SHP77 (cell line): Measurements from ENCODE around the gene RSRC1.
"Not testable (repeated sequence)": the region's sequence is repeated elsewhere in the genome, so short reads cannot be mapped to it uniquely, and the experiment has no call there.

ENCODE experiments used
- DNase-seq, 2 experiments: peaks; one replicate each; lab custom pipeline; 2025; lab: John Stamatoyannopoulos, UW

Gene RSRC1

DNA sequence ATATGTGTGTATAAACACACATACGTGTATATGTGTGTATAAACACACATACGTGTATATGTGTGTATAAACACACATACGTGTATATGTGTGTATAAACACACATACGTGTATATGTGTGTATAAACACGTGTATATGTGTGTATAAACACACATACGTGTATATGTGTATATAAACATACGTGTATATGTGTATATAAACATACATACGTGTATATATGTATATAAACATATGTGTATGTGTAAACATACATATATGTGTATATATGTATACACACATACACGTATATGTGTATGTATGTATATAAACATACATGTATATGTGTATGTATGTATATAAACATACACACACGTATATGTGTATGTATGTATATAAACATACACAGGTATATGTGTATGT, 119.1 kb downstream of the RSRC1 start:
- DNase-seq = not testable (repeated sequence)

DNA sequence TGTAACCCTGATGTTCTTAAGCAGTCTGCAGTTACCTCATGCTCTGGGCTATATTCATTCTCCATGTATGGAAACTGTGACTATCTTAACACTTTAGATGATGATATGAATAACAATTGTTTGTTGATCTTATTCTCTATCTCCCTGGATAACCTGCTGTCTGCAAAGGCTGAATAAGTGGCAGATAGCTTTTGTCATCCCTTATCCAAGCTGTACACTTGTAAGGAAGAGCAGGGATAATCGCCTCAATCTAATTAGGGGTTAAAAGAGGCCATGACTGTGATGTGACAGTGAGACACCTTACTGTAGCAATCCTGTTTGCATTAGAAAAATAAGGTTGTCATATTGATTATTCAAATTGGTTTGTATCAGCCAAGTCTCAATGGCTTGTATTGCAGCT, 123.9 kb downstream of the RSRC1 start:
- no peak for DNase-seq

GRCh38 chr3:158244274-158244673, 134.4 kb downstream of the RSRC1 start:
- DNase-seq = no peak

DNA sequence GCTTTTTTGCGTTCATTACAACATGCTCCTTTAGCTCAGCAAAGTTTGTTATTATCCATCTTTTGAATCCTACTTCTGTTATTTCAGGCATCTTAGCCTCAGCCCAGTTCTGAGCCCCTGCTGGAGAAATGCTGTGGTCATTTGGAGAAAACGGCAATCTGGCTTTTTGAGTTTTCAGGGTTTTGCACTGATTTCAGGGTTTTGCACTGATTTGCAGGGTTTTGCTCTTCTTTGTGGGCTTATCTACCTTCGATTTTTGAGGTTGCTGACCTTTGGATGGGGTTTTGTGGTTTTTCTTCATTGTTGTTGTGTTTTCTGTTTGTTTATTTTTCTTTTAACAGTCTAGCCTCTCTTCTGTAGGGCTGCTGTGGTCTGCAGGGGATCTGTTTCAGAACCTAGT, 137.4 kb downstream of the RSRC1 start:
- DNase-seq = no peak

- DNase-seq = no peak
Measured at GRCh38 chr3:158248261-158248660, 138.4 kb downstream of the RSRC1 start.

- DNase-seq = no peak
Measured at GRCh38 chr3:158249183-158249582, 139.3 kb downstream of the RSRC1 start.

- DNase-seq = no peak
Measured at GRCh38 chr3:158258619-158259018, 148.7 kb downstream of the RSRC1 start.

GRCh38 chr3:158260392-158260791, 150.5 kb downstream of the RSRC1 start:
- DNase-seq = peak; percentile 12 to 25

DNA sequence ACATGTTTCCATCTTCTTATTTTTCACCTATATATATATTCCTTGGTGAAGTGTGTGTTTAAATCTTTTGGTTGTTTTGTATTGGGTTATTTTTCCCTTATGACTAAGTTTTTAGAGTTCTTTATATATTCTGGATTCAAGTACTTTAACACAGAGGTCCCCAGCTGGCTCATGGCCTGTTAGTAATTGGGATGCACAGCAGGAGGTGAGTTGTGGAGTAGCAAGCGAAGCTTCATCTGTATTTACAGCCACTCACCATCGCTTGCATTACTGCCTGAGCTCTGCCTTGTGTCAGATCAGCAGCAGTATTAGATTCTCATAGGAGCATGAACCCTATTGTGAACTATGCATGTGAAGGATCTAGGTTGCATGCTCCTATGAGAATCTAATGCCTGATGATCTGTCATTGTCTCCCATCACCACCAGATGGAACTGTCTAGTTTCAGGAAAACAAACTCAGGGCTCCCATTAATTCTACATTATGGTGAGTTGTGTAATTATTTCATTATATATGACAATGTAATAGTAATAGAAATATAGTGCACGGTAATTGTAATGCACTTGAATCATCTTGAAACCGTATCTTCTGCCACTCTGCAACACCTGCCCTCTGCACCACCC, 151.6 kb downstream of the RSRC1 start:
- no peak for DNase-seq

DNA sequence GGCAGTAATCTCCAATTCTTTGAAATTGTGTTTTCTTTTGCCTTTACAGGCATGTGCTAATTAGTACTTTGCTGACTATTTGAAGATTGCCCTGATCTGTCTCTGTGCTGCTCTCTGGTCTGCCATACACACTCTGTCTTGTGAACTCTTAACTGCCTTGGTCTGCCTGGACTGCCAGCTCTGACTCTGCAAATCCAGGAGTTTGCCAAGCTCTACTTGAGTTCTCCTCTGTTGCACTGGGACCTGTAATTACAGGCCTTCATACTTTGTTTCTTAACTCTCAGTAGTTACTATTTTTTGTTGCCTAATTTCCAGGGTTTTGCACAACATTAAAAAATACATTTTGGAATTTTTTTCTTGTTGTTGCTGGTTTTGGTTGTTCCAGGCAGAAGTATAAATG, 155.0 kb downstream of the RSRC1 start:
- DNase-seq = no peak

DNA sequence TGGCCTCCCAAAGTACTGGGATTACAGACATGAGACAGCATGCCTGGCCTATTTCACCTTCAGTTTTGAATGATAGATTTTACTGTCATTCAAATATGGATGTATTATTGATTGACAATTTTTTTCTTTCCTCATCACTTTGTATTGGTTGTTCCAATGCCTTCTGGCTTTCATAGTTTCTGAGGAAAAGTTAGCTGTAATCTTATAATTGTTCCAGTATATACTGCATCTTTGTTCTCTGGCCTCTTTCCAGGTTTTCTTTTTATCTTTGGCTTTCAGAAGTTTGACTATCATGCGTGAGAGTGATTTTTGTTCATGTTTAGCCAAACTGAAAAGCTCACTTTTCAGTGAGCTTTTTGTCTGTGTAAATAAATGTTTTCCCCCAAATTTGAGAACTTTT, 157.1 kb downstream of the RSRC1 start:
- no peak for DNase-seq

- no peak for DNase-seq
Measured at GRCh38 chr3:158269942-158270341, 160.1 kb downstream of the RSRC1 start.

GRCh38 chr3:158272081-158272480, 162.2 kb downstream of the RSRC1 start:
- DNase-seq = no peak

- DNase-seq = no peak
Measured at GRCh38 chr3:158273656-158274055, 163.8 kb downstream of the RSRC1 start.

DNA sequence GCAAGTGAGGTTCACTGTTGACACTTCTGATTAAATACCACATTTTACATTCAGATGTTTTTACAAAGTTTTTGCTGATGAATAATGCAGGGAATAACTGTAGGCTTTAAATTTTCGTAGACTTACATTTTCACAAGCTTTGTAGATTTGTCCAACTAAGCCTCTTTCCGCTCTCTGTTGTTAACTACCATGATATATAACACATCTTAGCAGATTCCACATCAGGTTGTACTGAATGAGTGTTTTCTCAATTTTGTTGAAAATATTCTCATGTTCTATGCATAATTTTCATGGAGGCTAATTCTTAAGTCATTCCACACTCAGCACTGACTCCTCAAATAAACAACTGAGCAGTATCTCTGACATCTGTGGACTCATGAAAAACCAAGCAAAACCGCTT, 168.3 kb downstream of the RSRC1 start:
- DNase-seq = no peak

DNA sequence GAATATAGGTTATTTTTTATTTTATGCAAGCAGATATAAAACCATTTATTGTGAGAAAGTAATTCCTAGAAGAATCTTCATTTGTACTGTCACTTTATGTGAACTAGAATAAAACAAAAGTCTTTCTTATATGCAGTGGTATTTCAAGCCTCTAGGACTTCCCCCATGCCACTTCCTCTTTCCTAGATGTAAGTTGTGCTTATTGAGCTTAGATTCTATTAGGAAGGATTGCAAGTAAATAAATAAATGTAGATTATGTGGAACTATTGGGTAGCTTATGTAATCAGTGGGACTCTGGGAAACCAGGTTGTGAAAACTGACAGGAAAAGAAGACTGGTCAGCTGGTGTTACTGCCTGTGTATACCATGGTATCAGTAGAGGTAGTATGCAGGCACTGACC, 169.7 kb downstream of the RSRC1 start:
- DNase-seq = no peak

DNA sequence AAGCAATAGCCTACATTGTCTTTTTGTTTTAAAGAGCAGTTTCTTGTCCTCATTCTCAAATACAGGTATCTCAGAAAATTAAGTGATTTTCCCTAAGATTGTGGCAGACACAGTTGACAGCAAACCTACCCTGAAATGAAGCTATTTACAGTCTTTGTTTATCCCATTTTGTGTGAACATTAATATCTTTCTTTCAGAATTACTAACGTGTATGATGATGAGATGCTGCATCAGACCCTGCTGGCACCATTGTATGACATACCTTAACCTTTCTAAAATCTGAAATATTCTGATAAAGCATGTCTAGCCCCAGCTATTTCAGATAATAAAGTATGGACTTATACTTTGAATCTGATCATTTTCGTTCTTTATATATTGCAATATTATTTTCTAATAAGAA, 185.9 kb downstream of the RSRC1 start:
- no peak for DNase-seq

DNA sequence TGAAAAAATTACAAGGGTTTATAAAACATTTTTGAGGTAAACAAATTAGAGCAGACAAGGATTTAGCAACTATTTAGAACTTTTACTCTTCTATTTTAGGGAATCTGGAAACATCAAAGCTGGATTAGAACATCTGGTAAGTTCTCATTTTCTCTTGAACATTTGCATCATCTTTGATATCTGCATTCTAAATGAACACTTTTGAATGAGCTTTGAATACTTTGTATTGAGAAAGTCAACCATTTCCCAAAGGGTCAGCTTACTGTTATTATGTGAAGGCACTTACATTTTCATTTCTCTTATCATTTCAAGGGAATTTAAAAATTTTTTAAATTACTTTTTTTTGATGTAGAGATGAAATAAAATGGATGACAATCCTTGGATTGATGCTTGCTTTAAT, 188.1 kb downstream of the RSRC1 start:
- DNase-seq = no peak

GRCh38 chr3:158308236-158308928, 198.5 kb downstream of the RSRC1 start:
- no peak for DNase-seq

GRCh38 chr3:158312560-158313141, 202.8 kb downstream of the RSRC1 start:
- DNase-seq = no peak

DNA sequence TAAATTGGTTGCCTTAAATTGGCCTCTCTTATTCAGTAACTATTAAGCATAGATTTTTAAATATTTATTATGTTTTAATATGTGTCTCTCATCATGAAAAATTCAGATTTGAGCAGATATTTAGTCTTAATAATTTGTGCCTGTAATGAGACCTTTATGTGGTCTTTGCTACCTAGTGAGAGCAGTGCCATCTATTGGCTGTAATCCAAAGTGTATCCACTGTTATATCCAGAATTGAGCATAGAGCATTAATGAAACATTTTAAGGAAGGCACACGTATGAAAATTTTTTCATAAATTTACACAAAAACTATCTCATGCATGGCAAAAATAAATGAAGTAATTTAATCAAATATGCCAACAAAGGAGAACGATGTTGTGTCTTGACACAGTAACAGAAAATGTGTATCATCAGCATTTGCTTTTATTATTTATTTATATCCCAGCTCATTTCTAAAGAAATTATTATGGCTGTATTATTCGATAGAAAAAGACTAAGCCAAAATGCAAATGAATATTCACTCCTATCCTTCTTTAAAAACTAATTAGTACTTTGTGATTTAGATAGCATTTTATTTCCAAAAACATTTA, 203.5 kb downstream of the RSRC1 start:
- DNase-seq = peak; percentile 12 to 28

- no peak for DNase-seq
Measured at GRCh38 chr3:158314426-158315357, 204.8 kb downstream of the RSRC1 start.
